ENCODE data around the gene STOML2. TPM values are rescaled to one million over a fixed set of nuclear protein-coding genes. Genes with fewer than 3 reads are reported as not detected.

Gene STOML2
- total RNA-seq, 1 experiment from 2014 or later = 109 TPM

DNA sequence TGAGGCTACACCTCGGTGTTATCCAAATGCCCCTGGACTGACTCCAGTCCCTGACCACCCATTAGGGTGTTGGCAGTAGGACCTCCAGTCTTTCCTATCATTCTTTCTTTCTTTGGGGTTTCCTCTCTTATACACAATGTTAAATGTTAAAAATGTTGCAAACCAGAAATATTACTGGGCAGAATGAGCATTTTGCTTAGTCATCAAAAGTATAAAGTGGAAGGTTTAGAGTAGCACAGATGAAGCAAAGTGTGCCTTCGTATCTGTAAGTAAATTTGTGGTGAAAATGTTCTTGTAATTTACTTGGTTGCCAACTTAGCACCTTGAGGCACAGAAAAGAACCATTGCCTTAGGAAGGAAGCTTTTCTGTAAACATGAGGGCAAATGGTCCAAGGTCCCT, 37.2 kb upstream of the STOML2 start:
- TF ChIP-seq EZH2 (IDR thresholded peaks at IDR 0.05; ENCODE audit: low read depth) = no peak
- TF ChIP-seq, protein P1, sequence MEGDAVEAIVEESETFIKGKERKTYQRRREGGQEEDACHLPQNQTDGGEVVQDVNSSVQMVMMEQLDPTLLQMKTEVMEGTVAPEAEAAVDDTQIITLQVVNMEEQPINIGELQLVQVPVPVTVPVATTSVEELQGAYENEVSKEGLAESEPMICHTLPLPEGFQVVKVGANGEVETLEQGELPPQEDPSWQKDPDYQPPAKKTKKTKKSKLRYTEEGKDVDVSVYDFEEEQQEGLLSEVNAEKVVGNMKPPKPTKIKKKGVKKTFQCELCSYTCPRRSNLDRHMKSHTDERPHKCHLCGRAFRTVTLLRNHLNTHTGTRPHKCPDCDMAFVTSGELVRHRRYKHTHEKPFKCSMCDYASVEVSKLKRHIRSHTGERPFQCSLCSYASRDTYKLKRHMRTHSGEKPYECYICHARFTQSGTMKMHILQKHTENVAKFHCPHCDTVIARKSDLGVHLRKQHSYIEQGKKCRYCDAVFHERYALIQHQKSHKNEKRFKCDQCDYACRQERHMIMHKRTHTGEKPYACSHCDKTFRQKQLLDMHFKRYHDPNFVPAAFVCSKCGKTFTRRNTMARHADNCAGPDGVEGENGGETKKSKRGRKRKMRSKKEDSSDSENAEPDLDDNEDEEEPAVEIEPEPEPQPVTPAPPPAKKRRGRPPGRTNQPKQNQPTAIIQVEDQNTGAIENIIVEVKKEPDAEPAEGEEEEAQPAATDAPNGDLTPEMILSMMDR (conservative IDR thresholded peaks at IDR 0.05) = no peak
- H4K20me1 ChIP-seq (ENCODE audit: insufficient read depth) = no peaks in the 10 kb centered on the region
- no peaks in the 10 kb centered on the region for H3F3A ChIP-seq (ENCODE audit: insufficient read depth, low read depth)
- H2AFZ ChIP-seq = no peak overlapping the region
- ChIA-PET CTCF (no interaction called here), POLR2A (ENCODE audit: unreplicated experiment) (no interaction called here)
- H3K27ac ChIP-seq = no peak overlapping the region
- H3K27me3 ChIP-seq (ENCODE audit: insufficient read depth, low read depth) = no peaks in the 10 kb centered on the region
- BruUV-seq (replicated peaks) = no TSS peak
- H3K79me2 ChIP-seq (ENCODE audit: low read depth) = no peaks in the 10 kb centered on the region
- intact Hi-C loops (cut with micrococcal nuclease; ENCODE audit: unreplicated experiment) = no loop called here
- H3K4me2 ChIP-seq = no peak overlapping the region
- H3K9me3 ChIP-seq (ENCODE audit: insufficient read depth, low read depth) = no peaks in the 10 kb centered on the region
- H3K4me1 ChIP-seq (replicated peaks; ENCODE audit: insufficient read depth) = no peaks in the 10 kb centered on the region
- no peaks in the 10 kb centered on the region for H3K9me2 ChIP-seq (ENCODE audit: insufficient read depth)
- no peak for DNase-seq
- H3K4me3 ChIP-seq = no peak overlapping the region
- no peaks in the 10 kb centered on the region for H3K36me3 ChIP-seq (ENCODE audit: low read depth)

DNA sequence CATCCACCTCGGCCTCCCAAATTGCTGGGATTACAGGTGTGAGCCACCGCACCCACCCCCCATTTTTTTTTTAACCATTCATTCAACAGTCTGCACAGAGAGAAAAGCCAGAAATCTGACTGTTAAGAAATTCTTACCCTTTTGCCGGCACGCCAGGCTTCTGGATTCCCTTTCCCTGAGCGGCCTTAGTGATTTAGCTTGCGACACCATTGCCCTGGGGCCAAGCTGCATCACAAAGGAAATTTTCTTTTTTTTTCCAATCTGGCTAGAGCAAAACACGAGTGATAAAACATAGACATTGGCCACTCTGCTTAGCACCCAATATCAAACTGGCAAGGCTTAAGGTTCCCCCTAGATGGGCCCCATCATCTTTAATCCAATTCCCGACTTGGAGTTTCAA, 33.9 kb upstream of the STOML2 start:
- H3K4me3 ChIP-seq = no peak overlapping the region
- H3K4me2 ChIP-seq = no peak overlapping the region
- BruUV-seq (replicated peaks) = no TSS peak
- POLR2A ChIA-PET (ENCODE audit: unreplicated experiment) = no interaction called here
- DNase-seq = no peak
- intact Hi-C loops (cut with micrococcal nuclease; ENCODE audit: unreplicated experiment) = no loop called here
- H3K36me3 ChIP-seq (ENCODE audit: low read depth) = no peaks in the 10 kb centered on the region
- no peak overlapping the region for H2AFZ ChIP-seq
- no peaks in the 10 kb centered on the region for H4K20me1 ChIP-seq (ENCODE audit: insufficient read depth)
- H3K27ac ChIP-seq = no peak overlapping the region
- no peaks in the 10 kb centered on the region for H3K27me3 ChIP-seq (ENCODE audit: insufficient read depth, low read depth)
- no peaks in the 10 kb centered on the region for H3K4me1 ChIP-seq (replicated peaks; ENCODE audit: insufficient read depth)
- TF ChIP-seq, protein P1 (conservative IDR thresholded peaks at IDR 0.05) = no peak
- no peak for TF ChIP-seq EZH2 (IDR thresholded peaks at IDR 0.05; ENCODE audit: low read depth)
- H3F3A ChIP-seq (ENCODE audit: insufficient read depth, low read depth) = no peaks in the 10 kb centered on the region
- no peaks in the 10 kb centered on the region for H3K79me2 ChIP-seq (ENCODE audit: low read depth)
- CTCF ChIA-PET = no interaction called here
- no peaks in the 10 kb centered on the region for H3K9me3 ChIP-seq (ENCODE audit: insufficient read depth, low read depth)
- no peaks in the 10 kb centered on the region for H3K9me2 ChIP-seq (ENCODE audit: insufficient read depth)

DNA sequence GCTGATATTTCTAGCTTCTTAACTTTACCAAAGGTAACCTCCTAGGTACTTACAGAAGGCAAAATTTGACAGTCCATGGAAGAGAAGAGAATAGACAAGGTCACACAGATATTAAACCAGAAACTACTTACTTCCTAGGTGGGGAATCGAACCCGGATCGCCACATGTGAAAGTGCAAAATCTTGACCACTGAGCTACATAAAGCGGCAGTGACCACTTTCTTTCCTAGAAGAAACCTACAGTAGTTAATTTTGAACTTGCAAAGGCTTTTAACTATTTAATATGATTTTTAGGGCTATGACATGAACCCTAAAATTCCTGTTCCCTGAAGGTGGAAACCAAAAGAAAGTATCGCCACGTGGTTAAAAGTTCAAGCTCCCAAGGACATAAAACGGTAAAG, 33.1 kb upstream of the STOML2 start:
- no peak overlapping the region for H2AFZ ChIP-seq
- CTCF ChIA-PET = no interaction called here
- no peaks in the 10 kb centered on the region for H3K36me3 ChIP-seq (ENCODE audit: low read depth)
- BruUV-seq (replicated peaks) = no TSS peak
- no peak overlapping the region for H3K4me3 ChIP-seq
- H3K9me3 ChIP-seq (ENCODE audit: insufficient read depth, low read depth) = no peaks in the 10 kb centered on the region
- no peaks in the 10 kb centered on the region for H3K4me1 ChIP-seq (replicated peaks; ENCODE audit: insufficient read depth)
- no peak for DNase-seq
- H3K9me2 ChIP-seq (ENCODE audit: insufficient read depth) = no peaks in the 10 kb centered on the region
- intact Hi-C loops (cut with micrococcal nuclease; ENCODE audit: unreplicated experiment) = no loop called here
- no peaks in the 10 kb centered on the region for H4K20me1 ChIP-seq (ENCODE audit: insufficient read depth)
- TF ChIP-seq, protein P1 (conservative IDR thresholded peaks at IDR 0.05) = no peak
- no peak for TF ChIP-seq EZH2 (IDR thresholded peaks at IDR 0.05; ENCODE audit: low read depth)
- H3K27me3 ChIP-seq (ENCODE audit: insufficient read depth, low read depth) = no peaks in the 10 kb centered on the region
- H3F3A ChIP-seq (ENCODE audit: insufficient read depth, low read depth) = no peaks in the 10 kb centered on the region
- POLR2A ChIA-PET (ENCODE audit: unreplicated experiment) = no interaction called here
- no peak overlapping the region for H3K27ac ChIP-seq
- H3K4me2 ChIP-seq = no peak overlapping the region
- no peaks in the 10 kb centered on the region for H3K79me2 ChIP-seq (ENCODE audit: low read depth)

All from PC-9 (cell line).